Muscle layer of colon (tissue), 2 donors: ENCODE measurements around the gene CRACR2A.

ENCODE experiments used
- H3K27ac ChIP-seq: one replicate; pipeline ENCODE4 v1.7.0; 2013; ENCODE audit warnings: low read depth, mild to moderate bottlenecking, low read length, moderate library complexity
- H3K27me3 ChIP-seq, 2 donors: one replicate each; pipeline ENCODE4 v1.7.0; 2013; ENCODE audit warnings: low read length in 2 of 2, mild to moderate bottlenecking in 2 of 2; ENCODE audit not compliant: insufficient read depth in 2 of 2, control insufficient read depth in 1 of 2
- H3K36me3 ChIP-seq: one replicate; pipeline ENCODE4 v1.7.0; 2013; ENCODE audit warnings: mild to moderate bottlenecking, low read length; ENCODE audit not compliant: insufficient read depth
- H3K4me1 ChIP-seq: one replicate; pipeline ENCODE4 v1.7.0; 2013; ENCODE audit warnings: mild to moderate bottlenecking, low read length; ENCODE audit not compliant: insufficient read depth
- H3K4me3 ChIP-seq, 2 donors: one replicate each; pipeline ENCODE4 v1.7.0; 2013; ENCODE audit warnings: low read length in 2 of 2, low read depth in 1 of 2, mild to moderate bottlenecking in 1 of 2, moderate library complexity in 1 of 2
- H3K9ac ChIP-seq: one replicate; pipeline ENCODE4 v1.7.0; 2013; ENCODE audit warnings: low read length
- H3K9me3 ChIP-seq: one replicate; pipeline ENCODE4 v1.7.0; 2013; ENCODE audit warnings: mild to moderate bottlenecking, low read length
- donor health status: abdominal sarcoma.
- donor health status: Adenocarcinoma of cecum.

Gene CRACR2A

DNA sequence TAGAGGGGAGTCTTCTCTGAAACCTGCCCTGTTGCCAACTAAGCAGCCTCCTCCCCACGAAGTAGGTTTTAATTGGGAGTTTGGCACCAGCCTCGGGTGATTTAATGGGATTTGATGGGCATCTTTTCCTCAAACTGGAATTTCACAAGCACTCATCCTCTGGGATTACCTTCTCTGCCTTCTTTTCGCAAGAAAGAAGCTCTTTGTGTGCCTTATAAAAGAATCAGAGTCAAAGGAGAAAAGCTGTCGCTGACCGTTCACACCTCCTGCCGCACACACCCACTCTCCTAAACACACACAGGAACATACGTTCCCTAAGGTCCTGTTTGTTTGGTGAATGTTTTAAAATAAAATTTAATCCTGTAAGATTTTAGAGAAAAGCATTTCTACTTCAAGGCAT lies 177.9 kb downstream of the CRACR2A start:
- Histone ChIP-seq H3K27ac (no peak overlapping the region), H3K9me3 (no peaks in the 10 kb centered on the region), H3K27me3 (no peaks in the 10 kb centered on the region), H3K36me3 (no peaks in the 10 kb centered on the region), H3K4me1 (no peaks in the 10 kb centered on the region), H3K4me3 (no peak overlapping the region), H3K9ac (no peak overlapping the region)

DNA sequence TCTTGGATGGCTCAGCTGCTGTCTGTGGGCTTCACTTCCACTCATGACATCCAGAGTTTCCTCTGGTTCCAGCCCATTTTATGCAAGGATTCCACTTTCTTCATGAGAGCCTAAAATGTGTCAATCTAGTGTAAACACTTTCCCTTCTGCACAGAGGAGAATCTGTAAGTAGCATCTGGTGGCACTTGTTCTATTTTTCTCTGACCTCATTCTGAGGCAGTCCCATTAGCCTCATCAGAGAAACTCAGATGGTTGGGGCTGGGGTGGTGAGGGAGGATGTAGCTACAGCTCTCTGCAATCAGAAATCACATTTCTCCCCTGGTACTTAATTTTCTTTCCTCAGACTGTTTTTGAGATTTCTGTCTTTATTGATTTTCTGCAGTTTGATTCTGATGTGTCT lies 180.3 kb downstream of the CRACR2A start:
- H3K4me1 ChIP-seq = no peaks in the 10 kb centered on the region
- H3K9ac ChIP-seq = no peak overlapping the region
- no peak overlapping the region for H3K4me3 ChIP-seq
- no peaks in the 10 kb centered on the region for H3K36me3 ChIP-seq
- H3K27me3 ChIP-seq = no peaks in the 10 kb centered on the region
- no peaks in the 10 kb centered on the region for H3K9me3 ChIP-seq
- no peak overlapping the region for H3K27ac ChIP-seq

DNA sequence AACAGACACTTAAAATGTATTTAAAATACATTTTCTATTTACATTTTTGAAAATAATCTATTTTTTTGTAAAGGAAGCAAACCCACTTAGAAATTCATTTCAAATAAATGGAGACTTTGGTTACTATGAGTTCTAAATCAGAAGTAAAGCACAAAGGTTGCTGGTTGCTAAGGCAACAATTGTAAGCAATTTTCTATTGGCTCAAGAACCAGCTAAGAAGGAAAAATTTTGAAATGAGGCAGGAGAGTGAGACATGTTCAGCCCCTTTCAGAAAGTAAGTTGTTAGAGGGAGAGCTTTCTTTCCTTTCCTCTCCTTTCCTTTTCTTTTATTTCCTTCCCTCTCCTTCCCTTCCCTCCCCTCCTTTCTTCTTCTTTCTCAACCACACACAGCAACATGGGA lies 181.2 kb downstream of the CRACR2A start:
- no peak overlapping the region for H3K27ac ChIP-seq
- no peaks in the 10 kb centered on the region for H3K27me3 ChIP-seq
- H3K9ac ChIP-seq = no peak overlapping the region
- no peak overlapping the region for H3K4me3 ChIP-seq
- no peaks in the 10 kb centered on the region for H3K9me3 ChIP-seq
- no peaks in the 10 kb centered on the region for H3K4me1 ChIP-seq
- no peaks in the 10 kb centered on the region for H3K36me3 ChIP-seq

DNA sequence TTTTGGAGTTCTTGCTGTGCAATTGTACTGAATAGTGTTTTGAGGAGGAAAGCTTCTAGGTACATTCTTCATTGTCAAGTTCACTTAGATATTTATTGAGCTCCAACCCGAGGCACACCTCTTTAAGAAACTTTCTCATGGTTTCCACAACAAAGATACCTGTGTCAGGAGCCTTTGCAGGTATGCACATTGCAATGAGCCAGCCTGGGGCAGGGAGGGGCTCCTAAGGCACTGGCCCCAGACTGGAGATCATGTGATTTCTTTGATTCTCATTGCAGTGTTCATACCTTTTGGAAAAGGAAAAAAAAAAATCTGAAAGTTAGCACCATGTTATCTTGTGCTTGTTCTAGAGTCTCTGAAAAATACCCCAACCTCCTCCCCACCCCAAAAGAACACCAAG lies 181.6 kb downstream of the CRACR2A start:
- no peaks in the 10 kb centered on the region for H3K36me3 ChIP-seq
- H3K4me3 ChIP-seq = no peak overlapping the region
- no peaks in the 10 kb centered on the region for H3K4me1 ChIP-seq
- H3K27ac ChIP-seq = no peak overlapping the region
- no peaks in the 10 kb centered on the region for H3K27me3 ChIP-seq
- H3K9ac ChIP-seq = no peak overlapping the region
- H3K9me3 ChIP-seq = no peaks in the 10 kb centered on the region

DNA sequence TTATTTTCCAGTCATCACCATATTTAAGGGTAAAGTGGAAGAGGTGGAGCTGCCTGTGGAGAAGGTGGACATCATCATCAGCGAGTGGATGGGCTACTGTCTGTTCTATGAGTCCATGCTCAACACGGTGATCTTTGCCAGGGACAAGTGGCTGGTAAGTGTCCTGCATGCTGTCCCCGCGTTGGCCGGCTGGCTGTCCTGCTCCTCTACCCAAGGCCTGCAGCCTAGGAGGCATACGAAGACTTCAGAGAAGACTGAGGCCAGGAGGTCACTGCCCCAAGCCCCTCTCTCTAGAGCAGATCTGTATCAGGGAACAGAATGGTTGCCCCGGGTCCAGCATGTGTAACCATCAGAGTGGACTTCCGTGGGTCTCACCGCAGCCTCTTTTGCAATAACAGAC lies 184.2 kb downstream of the CRACR2A start:
- Histone ChIP-seq H3K27ac (no peak overlapping the region), H3K27me3 (no peaks in the 10 kb centered on the region), H3K4me1 (no peaks in the 10 kb centered on the region), H3K4me3 (no peak overlapping the region), H3K9ac (no peak overlapping the region), H3K9me3 (no peaks in the 10 kb centered on the region), H3K36me3 (no peaks in the 10 kb centered on the region)

DNA sequence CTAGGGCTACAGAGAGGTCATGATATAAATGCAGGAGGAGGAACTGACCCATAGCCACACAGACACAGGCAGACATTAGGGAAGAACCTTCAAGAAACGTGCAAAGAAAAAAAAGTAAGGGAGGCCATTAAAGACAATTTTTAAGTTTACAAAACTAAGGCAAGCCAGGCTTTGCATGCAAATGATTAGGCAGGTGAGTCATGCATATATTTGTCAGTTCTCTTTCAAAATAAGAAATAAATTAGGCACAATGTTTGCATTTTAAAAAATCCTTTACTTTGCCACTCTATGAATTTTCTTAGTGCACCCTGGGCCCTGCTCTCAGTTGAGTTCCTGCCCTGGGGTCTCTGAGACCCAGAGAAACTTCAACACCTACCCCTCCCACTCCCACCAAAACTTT lies 186.9 kb downstream of the CRACR2A start:
- no peaks in the 10 kb centered on the region for H3K27me3 ChIP-seq
- H3K36me3 ChIP-seq = no peaks in the 10 kb centered on the region

More for the DNA sequence above, 186.9 kb downstream of the CRACR2A start:
- H3K27ac ChIP-seq = no peak overlapping the region
- no peak overlapping the region for H3K9ac ChIP-seq
- H3K4me3 ChIP-seq = no peak overlapping the region
- no peaks in the 10 kb centered on the region for H3K4me1 ChIP-seq
- no peaks in the 10 kb centered on the region for H3K9me3 ChIP-seq
